GM21360 (cell line): ENCODE data around the gene SPPL3.
"Not testable (repeated sequence)": the region's sequence is repeated elsewhere in the genome, so short reads cannot be mapped to it uniquely, and the experiment has no call there.

ENCODE experiments used
- ATAC-seq: cut with Tn5 transposase; IDR thresholded peaks from one replicate; pipeline ENCODE4 v1.9.1; 2021; ENCODE audit warnings: mild to moderate bottlenecking, moderate library complexity; ENCODE audit not compliant: unreplicated experiment

Gene SPPL3

GRCh38 chr12:120904197-120904773, at the start of gene SPPL3:
SPPL3 (minus strand) TSS chr12:120904358; CDS start chr12:120903867, 491 bp downstream.
- ATAC-seq: peak; percentile 64

GRCh38 chr12:120950807-120951206, 46.6 kb upstream of the SPPL3 start:
- no peak for ATAC-seq

- not testable (repeated sequence) for ATAC-seq
Observed at GRCh38 chr12:120950260-120950799, 46.2 kb upstream of the SPPL3 start.

- ATAC-seq: not testable (repeated sequence)
Observed at GRCh38 chr12:120945516-120945915, 41.4 kb upstream of the SPPL3 start.

- no peak for ATAC-seq
Observed at GRCh38 chr12:120944645-120945217, 40.6 kb upstream of the SPPL3 start.

GRCh38 chr12:120943482-120943881, 39.3 kb upstream of the SPPL3 start:
- no peak for ATAC-seq

GRCh38 chr12:120941846-120942405, 37.8 kb upstream of the SPPL3 start:
- no peak for ATAC-seq

- ATAC-seq: no peak
Observed at GRCh38 chr12:120941412-120941811, 37.3 kb upstream of the SPPL3 start.

- no peak for ATAC-seq
Observed at GRCh38 chr12:120940799-120941198, 36.6 kb upstream of the SPPL3 start.

GRCh38 chr12:120940006-120940405, 35.8 kb upstream of the SPPL3 start:
- no peak for ATAC-seq

GRCh38 chr12:120939523-120939922, 35.4 kb upstream of the SPPL3 start:
- no peak for ATAC-seq

- ATAC-seq: no peak
Observed at GRCh38 chr12:120938496-120938895, 34.3 kb upstream of the SPPL3 start.

GRCh38 chr12:120936197-120936596, 32.0 kb upstream of the SPPL3 start:
- ATAC-seq: no peak

GRCh38 chr12:120933786-120934185, 29.6 kb upstream of the SPPL3 start:
- no peak for ATAC-seq

- no peak for ATAC-seq
Observed at GRCh38 chr12:120932956-120933526, 28.9 kb upstream of the SPPL3 start.

GRCh38 chr12:120932058-120932457, 27.9 kb upstream of the SPPL3 start:
- ATAC-seq: no peak

- no peak for ATAC-seq
Observed at GRCh38 chr12:120930032-120930431, 25.9 kb upstream of the SPPL3 start.

- no peak for ATAC-seq
Observed at GRCh38 chr12:120928864-120929652, 24.9 kb upstream of the SPPL3 start.

GRCh38 chr12:120925740-120926563, 21.8 kb upstream of the SPPL3 start:
- ATAC-seq: no peak

GRCh38 chr12:120922279-120922678, 18.1 kb upstream of the SPPL3 start:
- no peak for ATAC-seq
